ENCODE measurements around the gene ARHGAP25. TPM values are rescaled to one million over a fixed set of nuclear protein-coding genes. Genes with fewer than 3 reads are reported as not detected.

The ARHGAP25 gene
- total RNA-seq, 1 donor from 2014 or later = 5.8 TPM

- H2AFZ ChIP-seq (replicated peaks) = no peak overlapping the region
- H3K79me2 ChIP-seq (ENCODE audit: low read depth) = no peaks in the 10 kb centered on the region
- no peaks in the 10 kb centered on the region for H3F3A ChIP-seq (ENCODE audit: low read depth)
- H3K27ac ChIP-seq = no peak overlapping the region
- H3K4me3 ChIP-seq = no peak overlapping the region
- H3K4me1 ChIP-seq = no peaks in the 10 kb centered on the region
- Mint-ChIP-seq H3K27ac (no peak overlapping the region), H3K4me3 (no peak overlapping the region), H3K4me1 (no peaks in the 10 kb centered on the region), H3K27me3 (ENCODE audit: insufficient read depth, low read depth) (peaks cover 2% of the 10 kb centered on the region), H3K36me3 (no peaks in the 10 kb centered on the region), H3K9me3 (no peaks in the 10 kb centered on the region)
- H3K9ac ChIP-seq = no peak overlapping the region
- no peaks in the 10 kb centered on the region for H4K20me1 ChIP-seq (ENCODE audit: low read depth)
- DNase-seq (ENCODE audit: low spot score) = no peak
- H3K4me2 ChIP-seq = no peak overlapping the region
- H3K27me3 ChIP-seq = no peaks in the 10 kb centered on the region
- no peaks in the 10 kb centered on the region for H3K9me3 ChIP-seq (ENCODE audit: low read depth)
- TF ChIP-seq EZH2phosphoT487 (IDR thresholded peaks at IDR 0.05) (no peak), EZH2 (IDR thresholded peaks at IDR 0.05) (no peak), CTCF (IDR thresholded peaks at IDR 0.05) (no peak)
- no peaks in the 10 kb centered on the region for H3K36me3 ChIP-seq
Observed at GRCh38 chr2:68835621-68836020, 101.0 kb downstream of the ARHGAP25 start.

GRCh38 chr2:68837164-68837860 is 102.7 kb downstream of the ARHGAP25 start:
- Histone ChIP-seq H3K4me2 (no peak overlapping the region), H3K27ac (no peak overlapping the region), H3K9ac (no peak overlapping the region), H3F3A (ENCODE audit: low read depth) (no peaks in the 10 kb centered on the region), H3K4me3 (no peak overlapping the region), H3K4me1 (no peaks in the 10 kb centered on the region), H3K27me3 (no peaks in the 10 kb centered on the region), H3K36me3 (no peaks in the 10 kb centered on the region), H3K79me2 (ENCODE audit: low read depth) (no peaks in the 10 kb centered on the region), H2AFZ (replicated peaks) (peak overlapping the region; percentile 93), H3K9me3 (ENCODE audit: low read depth) (no peaks in the 10 kb centered on the region), H4K20me1 (ENCODE audit: low read depth) (no peaks in the 10 kb centered on the region)
- H3K9me3 Mint-ChIP-seq = no peaks in the 10 kb centered on the region
- peak; percentile 80 for DNase-seq (ENCODE audit: low spot score)
- no peak for TF ChIP-seq EZH2phosphoT487 (IDR thresholded peaks at IDR 0.05)
- peak; percentile 87 for TF ChIP-seq CTCF (IDR thresholded peaks at IDR 0.05)
- H3K4me1 Mint-ChIP-seq = no peaks in the 10 kb centered on the region
- no peak overlapping the region for H3K4me3 Mint-ChIP-seq
- H3K27ac Mint-ChIP-seq = no peak overlapping the region
- H3K36me3 Mint-ChIP-seq = no peaks in the 10 kb centered on the region
- H3K27me3 Mint-ChIP-seq (ENCODE audit: insufficient read depth, low read depth) = peaks cover 2% of the 10 kb centered on the region

GRCh38 chr2:68837861-68838341 is 103.3 kb downstream of the ARHGAP25 start:
- no peaks in the 10 kb centered on the region for H3K36me3 Mint-ChIP-seq

GRCh38 chr2:68838641-68839040 is 104.0 kb downstream of the ARHGAP25 start:
- peaks cover 2% of the 10 kb centered on the region for H3K27me3 Mint-ChIP-seq (ENCODE audit: insufficient read depth, low read depth)
- Histone ChIP-seq H3K9ac (no peak overlapping the region), H3K9me3 (ENCODE audit: low read depth) (no peaks in the 10 kb centered on the region), H3K4me1 (no peaks in the 10 kb centered on the region), H3F3A (ENCODE audit: low read depth) (no peaks in the 10 kb centered on the region), H3K36me3 (no peaks in the 10 kb centered on the region), H4K20me1 (ENCODE audit: low read depth) (no peaks in the 10 kb centered on the region), H3K79me2 (ENCODE audit: low read depth) (no peaks in the 10 kb centered on the region), H3K27ac (no peak overlapping the region), H3K4me3 (no peak overlapping the region), H3K27me3 (no peaks in the 10 kb centered on the region), H3K4me2 (no peak overlapping the region), H2AFZ (replicated peaks) (no peak overlapping the region)
- no peak overlapping the region for H3K4me3 Mint-ChIP-seq
- no peaks in the 10 kb centered on the region for H3K9me3 Mint-ChIP-seq
- no peak overlapping the region for H3K27ac Mint-ChIP-seq
- no peak for DNase-seq (ENCODE audit: low spot score)
- no peaks in the 10 kb centered on the region for H3K4me1 Mint-ChIP-seq
- H3K36me3 Mint-ChIP-seq = no peaks in the 10 kb centered on the region
- TF ChIP-seq EZH2phosphoT487 (IDR thresholded peaks at IDR 0.05) = no peak
- TF ChIP-seq CTCF (IDR thresholded peaks at IDR 0.05) = no peak
- TF ChIP-seq EZH2 (IDR thresholded peaks at IDR 0.05) = no peak

More at GRCh38 chr2:68837861-68838341, 103.3 kb downstream of the ARHGAP25 start:
- H3K27me3 Mint-ChIP-seq (ENCODE audit: insufficient read depth, low read depth) = peaks cover 2% of the 10 kb centered on the region
- H3K27ac Mint-ChIP-seq = no peak overlapping the region
- no peaks in the 10 kb centered on the region for H3K4me1 ChIP-seq
- no peaks in the 10 kb centered on the region for H3K9me3 Mint-ChIP-seq
- H3K79me2 ChIP-seq (ENCODE audit: low read depth) = no peaks in the 10 kb centered on the region
- TF ChIP-seq EZH2phosphoT487 (IDR thresholded peaks at IDR 0.05) = no peak
- H3K9ac ChIP-seq = no peak overlapping the region
- H4K20me1 ChIP-seq (ENCODE audit: low read depth) = no peaks in the 10 kb centered on the region
- H3K4me3 Mint-ChIP-seq = no peak overlapping the region
- H3K27me3 ChIP-seq = no peaks in the 10 kb centered on the region
- DNase-seq (ENCODE audit: low spot score) = no peak
- no peak overlapping the region for H3K4me2 ChIP-seq
- H3F3A ChIP-seq (ENCODE audit: low read depth) = no peaks in the 10 kb centered on the region
- no peaks in the 10 kb centered on the region for H3K9me3 ChIP-seq (ENCODE audit: low read depth)
- no peak overlapping the region for H2AFZ ChIP-seq (replicated peaks)
- no peaks in the 10 kb centered on the region for H3K4me1 Mint-ChIP-seq
- no peaks in the 10 kb centered on the region for H3K36me3 ChIP-seq
- H3K27ac ChIP-seq = no peak overlapping the region
- no peak overlapping the region for H3K4me3 ChIP-seq
